Cardiac muscle cell (in vitro differentiated cells and primary cell): ENCODE results near the gene SFTPB. TPM values are rescaled to one million over a fixed set of nuclear protein-coding genes. Genes with fewer than 3 reads are reported as not detected.
A peak's percentile ranks its signal among the peaks of the same experiment; 100 is the strongest.

Source experiments
- DNase-seq, 2 donors: peaks; one replicate each; pipeline versions ENCODE4 v3.0.0 to v3.0.0-alpha.2; 2010 to 2017; ENCODE audit warnings: low read depth in 1 of 2, low spot score in 1 of 2
- H3K27ac ChIP-seq: fragments of 200-600 bp; sonication (generic); 2 replicates; pipeline ENCODE4 v1.5.1; 2016
- H3K27me3 ChIP-seq: fragments of 200-600 bp; sonication (generic); 2 replicates; pipeline ENCODE4 v1.6.0; 2016; ENCODE audit warnings: control low read depth
- H3K36me3 ChIP-seq: fragments of 200-600 bp; sonication (generic); 2 replicates; pipeline ENCODE4 v1.5.1; 2016; ENCODE audit warnings: control low read depth
- H3K4me1 ChIP-seq: fragments of 200-600 bp; sonication (generic); 2 replicates; pipeline ENCODE4 v1.8.1; 2017; ENCODE audit warnings: low read depth, mild to moderate bottlenecking, mixed run types
- H3K4me3 ChIP-seq: fragments of 200-600 bp; sonication (generic); 2 replicates; pipeline ENCODE4 v1.5.1; 2016; ENCODE audit warnings: mild to moderate bottlenecking
- H3K9me3 ChIP-seq: fragments of 200-600 bp; sonication (generic); 2 replicates; pipeline ENCODE4 v1.5.1; 2017; ENCODE audit warnings: low read depth, mild to moderate bottlenecking, control low read depth
- CTCF ChIP-seq: IDR thresholded peaks from 2 replicates; pipeline ENCODE4 v1.5.1; 2012; ENCODE audit warnings: low read depth, mild to moderate bottlenecking, low read length
- polyA plus RNA-seq: library from polyadenylated mRNA; unstranded; fragments of >200 nt; fragmentation: Nextera tagmentation; extraction: Ambion mirVana; gene quantifications from 2 replicates; pipeline ENCODE4 v1.2.1, GENCODE V29; 2016
- total RNA-seq: library from RNA; depleted of rRNA; stranded (reverse); fragments of >200 nt; gene quantifications from 2 replicates; pipeline ENCODE4 v1.2.3, GENCODE V29; 2016

The SFTPB gene
- total and polyA plus RNA-seq, 2 experiments from 2014 or later, result not detected

- TF ChIP-seq CTCF, result no peak
- no peak overlapping the region for H3K4me3 ChIP-seq
- H3K36me3 ChIP-seq, result no peaks in the 10 kb centered on the region
- H3K27me3 ChIP-seq, result no peaks in the 10 kb centered on the region
- no peaks in the 10 kb centered on the region for H3K4me1 ChIP-seq
- no peak overlapping the region for H3K27ac ChIP-seq
- DNase-seq, result peak in 1 of 2 donors; percentile 65
- no peaks in the 10 kb centered on the region for H3K9me3 ChIP-seq
These were observed 34.2 kb upstream of the SFTPB start for GRCh38 chr2:85702172-85702571.

- Histone ChIP-seq H3K27ac (no peak overlapping the region), H3K4me1 (no peaks in the 10 kb centered on the region), H3K36me3 (no peaks in the 10 kb centered on the region), H3K27me3 (no peaks in the 10 kb centered on the region), H3K9me3 (no peaks in the 10 kb centered on the region), H3K4me3 (no peak overlapping the region)
- no peak for TF ChIP-seq CTCF
- DNase-seq, result no peak
These were observed 31.3 kb upstream of the SFTPB start for GRCh38 chr2:85699325-85699724.

DNA sequence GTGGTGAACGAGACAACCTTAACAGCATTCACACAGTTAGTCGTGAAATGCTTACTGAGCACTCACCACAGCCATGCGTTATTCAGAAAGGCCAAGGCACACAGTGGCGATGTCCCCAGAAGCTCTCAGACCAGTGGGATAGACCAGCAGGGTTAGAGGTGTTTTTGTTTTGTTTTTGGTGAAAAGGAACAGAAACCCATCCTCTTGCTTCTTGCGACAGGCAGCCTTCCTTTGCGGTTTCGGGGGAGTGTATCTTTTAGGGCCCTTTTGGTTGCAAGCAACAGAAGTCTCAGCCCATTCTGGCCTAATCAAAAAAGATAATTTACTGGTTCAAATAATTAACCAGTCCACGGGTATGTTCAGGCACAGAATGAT lies 30.9 kb upstream of the SFTPB start:
- Histone ChIP-seq H3K27me3 (no peaks in the 10 kb centered on the region), H3K9me3 (no peaks in the 10 kb centered on the region), H3K4me3 (no peak overlapping the region), H3K36me3 (no peaks in the 10 kb centered on the region), H3K4me1 (no peaks in the 10 kb centered on the region), H3K27ac (no peak overlapping the region)
- DNase-seq, result no peak
- no peak for TF ChIP-seq CTCF

DNA sequence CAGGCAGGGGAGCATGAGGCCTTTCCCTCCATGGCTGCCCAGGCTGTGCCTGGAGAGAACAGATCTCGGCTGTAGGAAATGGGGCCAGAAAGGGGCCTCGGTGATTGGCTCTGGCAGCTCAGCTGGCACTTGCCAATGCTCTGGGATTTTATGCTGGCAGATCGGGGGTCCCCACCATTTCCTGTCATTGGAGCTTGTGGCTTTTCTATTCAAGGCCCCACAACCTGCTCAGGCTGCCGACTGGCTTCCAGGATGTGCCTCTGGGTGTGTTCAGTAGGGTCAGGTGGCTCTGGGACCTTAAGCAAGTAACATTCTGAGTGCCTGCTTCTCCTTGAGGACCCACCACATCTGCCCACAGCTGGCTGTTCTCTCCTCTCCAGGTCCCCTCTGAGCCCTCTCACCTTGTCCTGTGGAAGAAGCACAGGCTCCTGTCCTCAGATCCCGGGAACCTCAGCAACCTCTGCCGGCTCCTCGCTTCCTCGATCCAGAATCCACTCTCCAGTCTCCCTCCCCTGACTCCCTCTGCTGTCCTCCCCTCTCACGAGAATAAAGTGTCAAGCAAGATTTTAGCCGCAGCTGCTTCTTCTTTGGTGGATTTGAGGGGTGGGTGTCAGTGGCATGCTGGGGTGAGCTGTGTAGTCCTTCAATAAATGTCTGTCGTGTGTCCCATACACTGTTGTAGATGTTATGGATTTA lies 30.3 kb upstream of the SFTPB start:
- no peak for TF ChIP-seq CTCF
- Histone ChIP-seq H3K36me3 (no peaks in the 10 kb centered on the region), H3K27ac (no peak overlapping the region), H3K4me3 (no peak overlapping the region), H3K4me1 (no peaks in the 10 kb centered on the region), H3K9me3 (no peaks in the 10 kb centered on the region), H3K27me3 (no peaks in the 10 kb centered on the region)
- no peak for DNase-seq

GRCh38 chr2:85697716-85698115 lies 29.7 kb upstream of the SFTPB start:
- Histone ChIP-seq H3K27ac (no peak overlapping the region), H3K4me3 (no peak overlapping the region), H3K9me3 (no peaks in the 10 kb centered on the region), H3K36me3 (no peaks in the 10 kb centered on the region), H3K27me3 (no peaks in the 10 kb centered on the region), H3K4me1 (no peaks in the 10 kb centered on the region)
- DNase-seq, result no peak
- TF ChIP-seq CTCF, result no peak
